Measurements from ENCODE around the gene PRR19. TPM values are rescaled to one million over a fixed set of nuclear protein-coding genes. Genes with fewer than 3 reads are reported as not detected.
A peak's percentile ranks its signal among the peaks of the same experiment; 100 is the strongest.

The PRR19 gene
- total RNA-seq, 1 experiment from 2014 or later, result 3.2 TPM

DNA sequence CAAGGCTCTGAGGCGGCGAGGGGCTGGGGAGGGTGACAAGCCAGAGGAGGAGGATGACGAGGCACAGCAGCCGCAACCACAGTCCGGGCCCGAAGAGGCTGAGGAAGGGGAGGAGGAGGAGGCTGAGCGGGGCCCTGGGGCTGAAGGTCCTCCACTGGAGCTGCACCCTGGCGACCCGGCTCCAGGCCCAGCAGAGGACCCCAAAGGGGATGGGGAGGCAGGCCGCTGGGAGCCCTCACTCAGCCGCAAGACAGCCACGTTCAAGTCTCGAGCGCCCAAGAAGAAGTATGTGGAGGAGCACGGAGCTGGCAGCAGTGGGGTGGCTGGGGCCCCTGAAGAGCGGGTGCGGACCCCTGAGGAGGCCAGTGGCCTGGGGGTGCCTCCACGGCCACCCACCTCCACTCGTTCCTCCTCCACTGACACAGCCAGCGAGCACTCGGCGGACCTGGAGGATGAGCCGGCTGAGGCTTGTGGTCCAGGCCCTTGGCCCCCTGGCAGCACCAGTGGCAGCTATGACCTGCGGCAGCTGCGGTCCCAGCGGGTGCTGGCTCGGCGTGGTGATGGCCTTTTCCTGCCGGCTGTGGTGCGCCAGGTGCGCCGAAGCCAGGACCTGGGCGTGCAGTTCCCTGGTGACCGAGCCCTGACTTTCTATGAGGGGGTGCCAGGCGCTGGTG, 29.9 kb upstream of the PRR19 start:
- H3K27me3 Mint-ChIP-seq (ENCODE audit: low read depth), result no peaks in the 10 kb centered on the region
- Histone ChIP-seq H4K5ac (ENCODE audit: insufficient read length, low read depth, low read length) (no peak overlapping the region), H2BK20ac (ENCODE audit: low read depth, low read length, poor library complexity, severe bottlenecking) (no peak overlapping the region), H3K79me2 (ENCODE audit: insufficient read depth, low read length) (no peaks in the 10 kb centered on the region), H3K56ac (ENCODE audit: insufficient read length, low read depth, low read length) (no peak overlapping the region), H3K4ac (ENCODE audit: low read depth, low read length) (no peak overlapping the region), H4K20me1 (ENCODE audit: control insufficient read depth, insufficient read depth, insufficient read length) (no peaks in the 10 kb centered on the region), H4K8ac (replicated peaks; ENCODE audit: insufficient read length, low read depth, low read length) (no peak overlapping the region), H3K23me2 (ENCODE audit: insufficient read length, low read depth, low read length, poor library complexity, severe bottlenecking) (peaks cover 9% of the 10 kb centered on the region), H3K4me1 (ENCODE audit: insufficient read depth, low read length) (no peaks in the 10 kb centered on the region; the same call in 1 of the 2 replicates), H3K23ac (ENCODE audit: insufficient read length, low read depth, low read length) (no peak overlapping the region), H3K9me3 (ENCODE audit: control insufficient read depth, low read depth, low read length) (no peaks in the 10 kb centered on the region), H3K9ac (ENCODE audit: extremely low read depth, insufficient read length, low read length) (no peak overlapping the region), H3K27me3 (ENCODE audit: insufficient read depth, low read length) (no peaks in the 10 kb centered on the region), H4K91ac (ENCODE audit: insufficient read length, low read depth, low read length) (no peak overlapping the region), H3K18ac (ENCODE audit: insufficient read length, low read depth, low read length) (no peak overlapping the region), H2BK15ac (ENCODE audit: low read depth, low read length) (no peak overlapping the region), H2AFZ (ENCODE audit: low read length) (no peak overlapping the region), H3K14ac (ENCODE audit: insufficient read depth, low read length) (no peak overlapping the region; the same call in 1 of the 2 replicates), H2BK5ac (ENCODE audit: insufficient read length, low read length) (no peak overlapping the region), H3K79me1 (ENCODE audit: insufficient read depth, low read depth, low read length, poor library complexity, severe bottlenecking) (no peaks in the 10 kb centered on the region), H3T11ph (ENCODE audit: low read length) (no peak overlapping the region), H2BK120ac (ENCODE audit: low read depth, low read length, poor library complexity, severe bottlenecking) (no peak overlapping the region), H3K27ac (ENCODE audit: insufficient read length, low read depth, low read length) (no peak overlapping the region), H3K4me2 (ENCODE audit: insufficient read depth, insufficient read length, low read length) (no peak overlapping the region), H2AK5ac (ENCODE audit: insufficient read length, low read length) (no peak overlapping the region), H2BK12ac (ENCODE audit: insufficient read length, low read depth, low read length) (no peak overlapping the region)
- H3K4me3 Mint-ChIP-seq, result no peak overlapping the region
- peaks cover 20 to 25% of the 10 kb centered on the region in 2 experiments for H3K4me1 Mint-ChIP-seq
- H3K27ac Mint-ChIP-seq, result 0 out of 7 replicates have a peak overlapping the region, but pooled peaks of 1 of the 3 experiments have one; percentile 36
- TF ChIP-seq, protein P1, sequence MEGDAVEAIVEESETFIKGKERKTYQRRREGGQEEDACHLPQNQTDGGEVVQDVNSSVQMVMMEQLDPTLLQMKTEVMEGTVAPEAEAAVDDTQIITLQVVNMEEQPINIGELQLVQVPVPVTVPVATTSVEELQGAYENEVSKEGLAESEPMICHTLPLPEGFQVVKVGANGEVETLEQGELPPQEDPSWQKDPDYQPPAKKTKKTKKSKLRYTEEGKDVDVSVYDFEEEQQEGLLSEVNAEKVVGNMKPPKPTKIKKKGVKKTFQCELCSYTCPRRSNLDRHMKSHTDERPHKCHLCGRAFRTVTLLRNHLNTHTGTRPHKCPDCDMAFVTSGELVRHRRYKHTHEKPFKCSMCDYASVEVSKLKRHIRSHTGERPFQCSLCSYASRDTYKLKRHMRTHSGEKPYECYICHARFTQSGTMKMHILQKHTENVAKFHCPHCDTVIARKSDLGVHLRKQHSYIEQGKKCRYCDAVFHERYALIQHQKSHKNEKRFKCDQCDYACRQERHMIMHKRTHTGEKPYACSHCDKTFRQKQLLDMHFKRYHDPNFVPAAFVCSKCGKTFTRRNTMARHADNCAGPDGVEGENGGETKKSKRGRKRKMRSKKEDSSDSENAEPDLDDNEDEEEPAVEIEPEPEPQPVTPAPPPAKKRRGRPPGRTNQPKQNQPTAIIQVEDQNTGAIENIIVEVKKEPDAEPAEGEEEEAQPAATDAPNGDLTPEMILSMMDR (conservative IDR thresholded peaks at IDR 0.05), result no peak
- no CpG with 5 or more reads among the region's 35 CpGs for WGBS (ENCODE audit: extremely low coverage, insufficient read length, low lambda C conversion rate)
- H3K36me3 Mint-ChIP-seq (ENCODE audit: insufficient read depth in 1 of 3, low read depth in 3 of 3), result peaks cover 4 to 23% (median 16%) of the 10 kb centered on the region in 3 experiments; a peak in 6 of 7 replicates
- DNase-seq, result no peak
- no peaks in the 10 kb centered on the region; a peak in 1 of 5 replicates for H3K9me3 Mint-ChIP-seq
